GM23248 (cell line): ENCODE results near the gene MARK3. TPM values are rescaled to one million over a fixed set of nuclear protein-coding genes. Genes with fewer than 3 reads are reported as not detected.
A peak's percentile ranks its signal among the peaks of the same experiment; 100 is the strongest.

Source experiments
- DNase-seq: peaks from one replicate; pipeline ENCODE4 v3.0.0-alpha.2; 2015
- H2AFZ ChIP-seq: fragments of 200-600 bp; sonication (generic); 2 replicates; pipeline ENCODE4 v1.6.1; 2016; ENCODE audit warnings: antibody characterized with exemption
- H3F3A ChIP-seq: fragments of 200-600 bp; sonication (generic); 2 replicates; pipeline ENCODE4 v1.6.1; 2016; ENCODE audit warnings: mild to moderate bottlenecking, antibody characterized with exemption, mixed run types; ENCODE audit not compliant: insufficient read depth
- H3K27ac ChIP-seq: fragments of 200-600 bp; sonication (generic); 2 replicates; pipeline ENCODE4 v1.5.1; 2016; ENCODE audit warnings: mild to moderate bottlenecking
- H3K27me3 ChIP-seq: fragments of 200-600 bp; sonication (generic); replicated peaks from 2 replicates; pipeline ENCODE4 v1.6.1; 2016; ENCODE audit warnings: mild to moderate bottlenecking; ENCODE audit not compliant: insufficient read depth
- H3K36me3 ChIP-seq: fragments of 200-600 bp; sonication (generic); 2 replicates; pipeline ENCODE4 v1.6.1; 2016; ENCODE audit warnings: low read depth, mild to moderate bottlenecking
- H3K4me1 ChIP-seq: fragments of 200-600 bp; sonication (generic); 2 replicates; pipeline ENCODE4 v1.6.1; 2016; ENCODE audit warnings: mild to moderate bottlenecking; ENCODE audit not compliant: insufficient read depth
- H3K4me2 ChIP-seq: fragments of 200-600 bp; sonication (generic); one replicate; pipeline ENCODE4 v1.6.1; 2016; ENCODE audit warnings: mild to moderate bottlenecking; ENCODE audit not compliant: unreplicated experiment
- H3K4me3 ChIP-seq: fragments of 200-600 bp; sonication (generic); 2 replicates; pipeline ENCODE4 v1.5.1; 2016; ENCODE audit warnings: mild to moderate bottlenecking
- H3K79me2 ChIP-seq: fragments of 200-600 bp; sonication (generic); 2 replicates; pipeline ENCODE4 v1.6.1; 2016; ENCODE audit warnings: mild to moderate bottlenecking; ENCODE audit not compliant: insufficient read depth
- H3K9ac ChIP-seq: fragments of 200-600 bp; sonication (generic); 2 replicates; pipeline ENCODE4 v1.6.1; 2016; ENCODE audit warnings: mild to moderate bottlenecking
- H3K9me2 ChIP-seq: fragments of 200-600 bp; sonication (generic); 2 replicates; pipeline ENCODE4 v1.6.1; 2016; ENCODE audit warnings: mixed run types, mild to moderate bottlenecking, moderate library complexity; ENCODE audit not compliant: insufficient read depth
- H3K9me3 ChIP-seq: fragments of 200-600 bp; sonication (generic); one replicate; pipeline ENCODE4 v1.6.1; 2017; ENCODE audit warnings: low read depth
- H4K20me1 ChIP-seq: fragments of 200-600 bp; sonication (generic); 2 replicates; pipeline ENCODE4 v1.6.0; 2016; ENCODE audit not compliant: insufficient read depth
- EZH2 ChIP-seq: fragments of 200-600 bp; sonication (generic); IDR thresholded peaks from 2 replicates; pipeline ENCODE4 v1.6.1; 2018; ENCODE audit warnings: antibody characterized with exemption, mild to moderate bottlenecking; ENCODE audit not compliant: insufficient read depth, poor library complexity, severe bottlenecking
- EZH2phosphoT487 ChIP-seq: fragments of 200-600 bp; sonication (generic); IDR thresholded peaks from 2 replicates; pipeline ENCODE4 v1.6.1; 2018; ENCODE audit warnings: antibody characterized with exemption, moderate library complexity, mild to moderate bottlenecking, low read depth; ENCODE audit not compliant: insufficient read depth
- WGBS, 2 experiments: methylation state at CpG; one replicate each; pipeline ENCODE4 v1.1.6; 2015 to 2017; ENCODE audit warnings: low lambda C conversion rate in 2 of 2, low coverage in 1 of 2; ENCODE audit errors: missing lambda C conversion rate in 2 of 2; 5-methylcytosine and 5-hydroxymethylcytosine counted together
- in situ Hi-C: fragments of 300-500 bp; cut with MboI; formaldehyde crosslinking; loops from 2 replicates; pipeline ENCODE4 v1.15.0; 2020
- polyA plus RNA-seq: library from polyadenylated mRNA; unstranded; fragments of >200 nt; fragmentation: Nextera tagmentation; extraction: Ambion mirVana; gene quantifications from 2 replicates; pipeline ENCODE4 v1.2.1, GENCODE V29; 2016
- total RNA-seq: library from RNA; depleted of rRNA; stranded (reverse); fragments of >200 nt; shearing (Covaris generic); gene quantifications from 2 replicates; pipeline ENCODE4 v1.2.3, GENCODE V29; 2014

The MARK3 gene
- total and polyA plus RNA-seq, 2 experiments from 2014 or later = 32.9 to 80.6 TPM

GRCh38 chr14:103404032-103404918 is 19.1 kb downstream of the MARK3 start:
- Histone ChIP-seq H3K27ac (peak overlapping the region; percentile 85), H3K27me3 (no peaks in the 10 kb centered on the region), H3K36me3 (peaks cover 12% of the 10 kb centered on the region), H3K4me2 (peak overlapping the region; percentile 43), H4K20me1 (peaks cover 20% of the 10 kb centered on the region; the same call in 1 of the 2 replicates), H3K79me2 (peaks cover 100% of the 10 kb centered on the region), H3K9me2 (no peaks in the 10 kb centered on the region), H3K4me3 (peak overlapping the region; percentile 31), H3F3A (peaks cover 38% of the 10 kb centered on the region), H3K9me3 (no peaks in the 10 kb centered on the region), H2AFZ (no peak overlapping the region), H3K9ac (peak overlapping the region; percentile 36), H3K4me1 (peaks cover 48% of the 10 kb centered on the region)
- DNase-seq = peak; percentile 65
- TF ChIP-seq EZH2 = no peak
- TF ChIP-seq EZH2phosphoT487 = no peak
- in situ Hi-C loops = no loop called here
- 65% methylated on average over 9 of the region's 9 CpGs for WGBS, 2 experiments

GRCh38 chr14:103404920-103405319 is 19.7 kb downstream of the MARK3 start:
- Histone ChIP-seq H3K9me3 (no peaks in the 10 kb centered on the region), H3K36me3 (peaks cover 12% of the 10 kb centered on the region), H3K4me1 (peaks cover 48% of the 10 kb centered on the region), H3K27ac (no peak overlapping the region), H3K79me2 (peaks cover 100% of the 10 kb centered on the region), H3F3A (peaks cover 42% of the 10 kb centered on the region), H2AFZ (no peak overlapping the region), H3K9me2 (no peaks in the 10 kb centered on the region), H4K20me1 (peaks cover 18% of the 10 kb centered on the region; the same call in 1 of the 2 replicates), H3K27me3 (no peaks in the 10 kb centered on the region), H3K4me2 (peak overlapping the region; percentile 43), H3K4me3 (no peak overlapping the region), H3K9ac (no peak overlapping the region)
- DNase-seq = no peak
- no peak for TF ChIP-seq EZH2phosphoT487
- no peak for TF ChIP-seq EZH2
- 75 to 83% methylated on average over 7 of the region's 7 CpGs for WGBS, 2 experiments
- in situ Hi-C loops = no loop called here

- H2AFZ ChIP-seq = no peak overlapping the region
- no peak overlapping the region for H3K27ac ChIP-seq
- TF ChIP-seq EZH2 (no peak), EZH2phosphoT487 (no peak)
- H3K9ac ChIP-seq = no peak overlapping the region
- peaks cover 100% of the 10 kb centered on the region for H3K79me2 ChIP-seq
- DNase-seq = no peak
- H3K4me1 ChIP-seq = peaks cover 16% of the 10 kb centered on the region
- no peak overlapping the region for H3K4me2 ChIP-seq
- WGBS, 2 experiments = 75 to 76% methylated on average over 7 of the region's 7 CpGs
- H3K9me2 ChIP-seq = no peaks in the 10 kb centered on the region
- H4K20me1 ChIP-seq = no peaks in the 10 kb centered on the region; the same call in 1 of the 2 replicates
- H3K36me3 ChIP-seq = peaks cover 16% of the 10 kb centered on the region
- no peaks in the 10 kb centered on the region for H3K27me3 ChIP-seq
- H3F3A ChIP-seq = peaks cover 17% of the 10 kb centered on the region
- no peaks in the 10 kb centered on the region for H3K9me3 ChIP-seq
- in situ Hi-C loops = no loop called here
- H3K4me3 ChIP-seq = no peak overlapping the region
These were observed 23.4 kb downstream of the MARK3 start for GRCh38 chr14:103408491-103409155.

- Histone ChIP-seq H4K20me1 (no peaks in the 10 kb centered on the region), H3K9me2 (no peaks in the 10 kb centered on the region), H3K4me2 (peak overlapping the region; percentile 77), H3K79me2 (peaks cover 96% of the 10 kb centered on the region), H3F3A (peaks cover 41% of the 10 kb centered on the region), H3K4me1 (peaks cover 34% of the 10 kb centered on the region), H3K4me3 (peak overlapping the region; percentile 18; the same call in 1 of the 2 replicates), H3K27ac (peak overlapping the region; percentile 89), H3K36me3 (peaks cover 27% of the 10 kb centered on the region; the same call in 1 of the 2 replicates), H3K27me3 (no peaks in the 10 kb centered on the region), H3K9ac (0 out of 2 replicates have a peak overlapping the region, but pooled peaks have one; percentile 63), H2AFZ (no peak overlapping the region), H3K9me3 (no peaks in the 10 kb centered on the region)
- in situ Hi-C loops = no loop called here
- DNase-seq = no peak
- 92% methylated on average over 2 of the region's 2 CpGs for WGBS, 2 experiments
- TF ChIP-seq EZH2 = no peak
- no peak for TF ChIP-seq EZH2phosphoT487
These were observed 31.7 kb downstream of the MARK3 start for GRCh38 chr14:103416916-103417315.
